GM21367 (cell line): Measurements from ENCODE around the gene TTC13.
"Not testable (repeated sequence)": the region's sequence is repeated elsewhere in the genome, so short reads cannot be mapped to it uniquely, and the experiment has no call there.

Experiments used
- ATAC-seq: cut with Tn5 transposase; IDR thresholded peaks from one replicate; pipeline ENCODE4 v1.9.1; 2021; ENCODE audit not compliant: unreplicated experiment

TTC13 gene

GRCh38 chr1:230994860-230995259 lies 16.2 kb upstream of the TTC13 start:
- no peak for ATAC-seq

- ATAC-seq = no peak
Measured at GRCh38 chr1:230992100-230992774, 13.6 kb upstream of the TTC13 start.

GRCh38 chr1:230987448-230987847 lies 8.8 kb upstream of the TTC13 start:
- no peak for ATAC-seq

DNA sequence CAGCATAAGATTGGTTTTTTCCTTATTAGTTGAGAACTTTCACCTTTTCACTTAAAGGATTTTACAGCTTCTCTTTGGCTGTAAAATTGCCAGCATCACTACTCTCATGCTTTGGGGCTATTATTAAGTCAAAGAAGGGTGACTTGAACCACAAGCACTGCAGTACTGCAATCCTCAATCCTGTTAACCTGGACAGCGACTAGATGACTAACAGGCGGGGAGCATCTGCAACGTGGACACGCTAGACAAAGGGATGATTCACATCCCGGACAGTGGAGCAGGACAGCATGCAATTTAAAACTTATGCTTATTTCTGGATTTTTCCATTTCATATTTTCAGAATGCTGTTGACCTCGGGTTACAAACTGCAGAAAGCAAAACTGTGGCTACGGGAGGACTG lies 8.3 kb upstream of the TTC13 start:
- ATAC-seq = no peak

- no peak for ATAC-seq
Measured at GRCh38 chr1:230985711-230986110, 7.0 kb upstream of the TTC13 start.

GRCh38 chr1:230984622-230985515 lies 6.2 kb upstream of the TTC13 start:
- not testable (repeated sequence) for ATAC-seq

- no peak for ATAC-seq
Measured at GRCh38 chr1:230983811-230984210, 5.2 kb upstream of the TTC13 start.

DNA sequence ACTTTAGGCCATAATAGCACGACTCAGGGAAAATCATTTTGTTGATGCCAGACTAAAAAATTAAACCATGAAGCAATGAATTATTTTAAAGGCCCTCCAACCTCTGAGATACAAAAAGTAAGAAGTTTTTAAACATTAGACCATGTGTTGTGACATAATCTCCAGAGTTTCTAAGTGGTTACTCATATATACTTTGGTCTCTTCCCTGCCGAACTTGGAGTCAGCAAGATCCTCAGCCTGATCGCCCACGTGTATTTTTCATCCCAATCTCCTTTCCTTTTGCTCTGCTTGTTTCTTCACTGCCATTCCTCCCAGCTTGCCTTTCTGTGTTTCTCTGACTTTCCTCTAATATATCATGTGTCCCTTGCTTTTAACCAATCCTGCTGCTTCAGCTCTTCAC lies 4.0 kb upstream of the TTC13 start:
- no peak for ATAC-seq

- ATAC-seq = no peak
Measured at GRCh38 chr1:230979952-230980351, 1.3 kb upstream of the TTC13 start.

- no peak for ATAC-seq
Measured at GRCh38 chr1:230979389-230979716, 692 bp upstream of the TTC13 start.

GRCh38 chr1:230977761-230978490 lies 735 bp downstream of the TTC13 start:
- ATAC-seq = peak; percentile 4

DNA sequence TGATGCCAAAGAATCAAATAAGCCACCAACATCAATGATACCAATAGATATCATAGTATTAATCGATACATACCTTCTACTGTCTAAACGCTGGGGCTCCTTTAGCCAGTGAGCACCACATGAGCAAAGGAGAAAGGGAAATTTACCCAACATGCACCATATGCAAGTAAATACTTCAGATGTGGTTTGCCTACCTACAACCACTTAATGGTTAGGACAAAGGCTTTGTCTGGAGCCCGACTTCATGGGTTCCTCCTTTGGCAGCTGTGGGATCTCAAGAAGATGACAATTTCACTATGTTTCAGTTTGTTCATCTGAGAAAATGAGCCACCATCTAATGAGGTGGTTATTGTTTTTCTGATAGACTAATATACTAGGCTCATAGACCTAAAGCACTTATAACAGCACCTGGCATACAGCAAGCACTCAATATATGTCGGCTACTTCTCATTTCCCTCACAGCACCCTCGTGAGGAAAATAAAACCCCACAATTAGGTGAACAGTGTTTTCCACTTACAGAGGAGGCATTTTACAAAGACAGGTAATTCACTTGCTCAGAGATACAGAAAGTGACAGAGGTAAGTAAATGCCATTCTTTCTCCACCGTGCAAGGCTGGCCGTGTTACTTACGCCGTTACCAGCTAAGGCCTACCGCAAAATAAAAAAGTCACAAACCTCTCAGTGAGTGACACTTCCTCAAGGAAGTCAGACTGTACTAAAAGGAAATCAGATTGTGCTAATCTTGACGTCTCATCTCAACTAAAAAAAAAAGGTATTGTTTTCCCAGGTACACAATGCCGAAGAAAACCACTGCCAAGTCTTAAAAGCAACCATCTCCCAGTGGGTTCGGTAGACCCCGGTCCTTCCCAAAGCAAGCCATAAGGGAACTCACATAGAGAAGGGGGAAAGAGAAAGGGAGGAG lies 1.6 kb downstream of the TTC13 start:
- ATAC-seq = no peak

GRCh38 chr1:230976360-230976759 lies 2.3 kb downstream of the TTC13 start:
- no peak for ATAC-seq

GRCh38 chr1:230975636-230976035 lies 3.0 kb downstream of the TTC13 start:
- ATAC-seq = no peak

DNA sequence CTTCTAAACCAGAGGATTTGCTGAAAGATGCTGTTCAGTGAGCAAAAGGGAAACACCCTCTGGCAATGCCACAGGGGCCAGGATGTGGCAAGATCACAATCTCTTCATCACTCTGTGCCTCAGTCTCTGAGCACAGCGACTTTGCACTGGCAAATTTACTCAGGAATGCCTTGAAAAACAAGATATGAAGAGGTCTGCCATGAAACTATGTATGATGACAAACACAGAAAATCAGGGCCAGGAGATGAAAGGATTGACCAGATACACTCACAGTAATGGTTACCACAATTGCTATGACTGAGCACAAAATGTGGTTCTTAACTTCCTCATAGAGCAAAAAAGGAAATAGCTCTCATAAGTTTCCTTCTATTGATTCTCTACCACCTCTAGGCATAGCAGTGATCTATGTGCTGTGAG lies 5.8 kb downstream of the TTC13 start:
- ATAC-seq = peak; percentile 79

DNA sequence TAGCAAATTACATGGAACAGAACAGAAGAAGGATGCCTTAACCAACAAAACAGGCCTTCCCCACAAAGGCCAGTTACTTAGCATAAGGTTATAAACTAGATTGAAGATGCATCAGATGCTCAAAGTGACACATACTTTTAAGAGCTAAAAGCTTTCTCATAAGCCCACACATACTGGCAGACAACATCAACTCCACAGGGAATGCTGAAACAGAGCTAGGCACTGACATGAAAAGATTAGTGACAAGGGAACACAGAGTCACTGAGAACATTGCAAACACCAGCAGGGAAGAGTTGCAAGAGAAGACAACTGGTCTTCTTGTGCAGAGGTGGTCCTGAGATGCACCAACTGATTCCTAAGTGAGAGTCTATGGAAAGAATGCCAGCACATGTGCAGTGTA lies 6.9 kb downstream of the TTC13 start:
- ATAC-seq = no peak

GRCh38 chr1:230970432-230970831 lies 8.2 kb downstream of the TTC13 start:
- ATAC-seq = no peak

GRCh38 chr1:230966358-230966873 lies 12.2 kb downstream of the TTC13 start:
- ATAC-seq = no peak

- no peak for ATAC-seq
Measured at GRCh38 chr1:230965535-230965934, 13.1 kb downstream of the TTC13 start.

- no peak for ATAC-seq
Measured at GRCh38 chr1:230964896-230965295, 13.8 kb downstream of the TTC13 start.

GRCh38 chr1:230958370-230958769 lies 20.3 kb downstream of the TTC13 start:
- no peak for ATAC-seq
